Endothelial cell of umbilical vein (primary cell): ENCODE measurements around the gene PDLIM5.
"Not testable (repeated sequence)": the region's sequence is repeated elsewhere in the genome, so short reads cannot be mapped to it uniquely, and the experiment has no call there.

Source experiments
- CTCF ChIP-seq, 2 donors: IDR thresholded peaks; 1 replicate in 1 of 2; 2 replicates in 1 of 2; pipeline ENCODE4 v1.5.1; 2011; ENCODE audit warnings: low read length in 2 of 2, mild to moderate bottlenecking in 2 of 2, moderate library complexity in 2 of 2, control low read depth in 1 of 2, inconsistent platforms in 1 of 2, low read depth in 1 of 2; ENCODE audit not compliant: insufficient read depth in 1 of 2; ENCODE audit errors: extremely low read depth in 1 of 2
- JUN ChIP-seq: IDR thresholded peaks from 2 replicates; pipeline ENCODE4 v1.6.1; 2011; ENCODE audit warnings: borderline replicate concordance, low read depth; ENCODE audit not compliant: insufficient read length, insufficient read depth
- POLR2A ChIP-seq: IDR thresholded peaks from 2 replicates; pipeline ENCODE4 v1.6.1; 2012; ENCODE audit warnings: low read depth, mild to moderate bottlenecking, control low read depth, low read length
- TF ChIP-seq, protein P1 (sequence below): IDR thresholded peaks from 2 replicates; pipeline ENCODE4 v1.6.1; 2011; ENCODE audit not compliant: insufficient read depth, insufficient read length

- TF ChIP-seq CTCF (IDR thresholded peaks at IDR 0.05; ENCODE audit: extremely low read depth in 1 of 2, insufficient read depth in 1 of 2, low read depth in 1 of 2, low read length in 2 of 2); POLR2A; JUN: not testable (repeated sequence)
- TF ChIP-seq, protein P1, sequence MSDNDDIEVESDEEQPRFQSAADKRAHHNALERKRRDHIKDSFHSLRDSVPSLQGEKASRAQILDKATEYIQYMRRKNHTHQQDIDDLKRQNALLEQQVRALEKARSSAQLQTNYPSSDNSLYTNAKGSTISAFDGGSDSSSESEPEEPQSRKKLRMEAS = not testable (repeated sequence)
These were observed 213.3 kb downstream of the PDLIM5 start for GRCh38 chr4:94665021-94665420.
